ENCODE results near the gene AP1B1. TPM values are rescaled to one million over a fixed set of nuclear protein-coding genes. Genes with fewer than 3 reads are reported as not detected.

The AP1B1 gene
- total RNA-seq, 1 experiment from 2014 or later = 69.5 TPM

DNA sequence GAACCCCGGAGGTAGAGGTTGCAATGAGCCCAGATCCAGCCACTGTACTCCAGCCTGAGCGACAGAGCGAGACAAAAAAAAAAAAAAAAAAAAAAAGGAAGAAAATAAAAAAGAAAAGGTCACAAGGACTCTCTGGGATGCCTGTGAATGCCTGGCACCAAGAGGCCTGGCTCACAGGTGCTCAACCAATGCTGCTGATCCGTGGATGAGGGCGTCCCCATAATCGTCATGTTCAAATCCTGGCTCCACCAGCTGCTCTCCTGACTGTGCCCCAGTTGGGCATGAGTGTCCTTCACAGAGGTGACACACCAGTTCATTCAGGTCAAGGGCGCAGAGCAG, 82.6 kb downstream of the AP1B1 start:
- intact Hi-C loops (cut with micrococcal nuclease) = loop anchor here (1.0 to 10.0 kb wide), 3 partner anchors 38 to 79 kb away; partner anchors contain the start of gene AP1B1
- no peak for DNase-seq (ENCODE audit: unreplicated experiment)
- TF ChIP-seq, protein P1, sequence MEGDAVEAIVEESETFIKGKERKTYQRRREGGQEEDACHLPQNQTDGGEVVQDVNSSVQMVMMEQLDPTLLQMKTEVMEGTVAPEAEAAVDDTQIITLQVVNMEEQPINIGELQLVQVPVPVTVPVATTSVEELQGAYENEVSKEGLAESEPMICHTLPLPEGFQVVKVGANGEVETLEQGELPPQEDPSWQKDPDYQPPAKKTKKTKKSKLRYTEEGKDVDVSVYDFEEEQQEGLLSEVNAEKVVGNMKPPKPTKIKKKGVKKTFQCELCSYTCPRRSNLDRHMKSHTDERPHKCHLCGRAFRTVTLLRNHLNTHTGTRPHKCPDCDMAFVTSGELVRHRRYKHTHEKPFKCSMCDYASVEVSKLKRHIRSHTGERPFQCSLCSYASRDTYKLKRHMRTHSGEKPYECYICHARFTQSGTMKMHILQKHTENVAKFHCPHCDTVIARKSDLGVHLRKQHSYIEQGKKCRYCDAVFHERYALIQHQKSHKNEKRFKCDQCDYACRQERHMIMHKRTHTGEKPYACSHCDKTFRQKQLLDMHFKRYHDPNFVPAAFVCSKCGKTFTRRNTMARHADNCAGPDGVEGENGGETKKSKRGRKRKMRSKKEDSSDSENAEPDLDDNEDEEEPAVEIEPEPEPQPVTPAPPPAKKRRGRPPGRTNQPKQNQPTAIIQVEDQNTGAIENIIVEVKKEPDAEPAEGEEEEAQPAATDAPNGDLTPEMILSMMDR (IDR thresholded peaks at IDR 0.05; ENCODE audit: unreplicated experiment) = no peak
- H3K36me3 Mint-ChIP-seq (ENCODE audit: insufficient read depth, unreplicated experiment) = peaks cover 10% of the 10 kb centered on the region
- no peak overlapping the region for H3K27ac Mint-ChIP-seq (ENCODE audit: low read depth, unreplicated experiment)
- peak overlapping the region; percentile 88 for H3K4me3 Mint-ChIP-seq (ENCODE audit: unreplicated experiment)
- ChIA-PET CTCF (interaction anchor here (0.5 to 1.4 kb wide), 6 partner anchors 8 to 68 kb away, joined by 3 to 7 read pairs (median 4); no protein-coding TSS in a partner anchor), POLR2A (interaction anchor here (0.7 to 3.1 kb wide), 10 partner anchors 11 to 83 kb away, joined by 3 to 10 read pairs (median 4); partner anchors contain the start of genes AP1B1 and EWSR1)
- H3K4me1 Mint-ChIP-seq (ENCODE audit: insufficient read depth, unreplicated experiment) = peaks cover 19% of the 10 kb centered on the region
- no TSS peak for BruUV-seq (replicated peaks)
- no peaks in the 10 kb centered on the region for H3K9me3 Mint-ChIP-seq (ENCODE audit: unreplicated experiment)
- no peaks in the 10 kb centered on the region for H3K27me3 Mint-ChIP-seq (ENCODE audit: insufficient read depth, unreplicated experiment)

DNA sequence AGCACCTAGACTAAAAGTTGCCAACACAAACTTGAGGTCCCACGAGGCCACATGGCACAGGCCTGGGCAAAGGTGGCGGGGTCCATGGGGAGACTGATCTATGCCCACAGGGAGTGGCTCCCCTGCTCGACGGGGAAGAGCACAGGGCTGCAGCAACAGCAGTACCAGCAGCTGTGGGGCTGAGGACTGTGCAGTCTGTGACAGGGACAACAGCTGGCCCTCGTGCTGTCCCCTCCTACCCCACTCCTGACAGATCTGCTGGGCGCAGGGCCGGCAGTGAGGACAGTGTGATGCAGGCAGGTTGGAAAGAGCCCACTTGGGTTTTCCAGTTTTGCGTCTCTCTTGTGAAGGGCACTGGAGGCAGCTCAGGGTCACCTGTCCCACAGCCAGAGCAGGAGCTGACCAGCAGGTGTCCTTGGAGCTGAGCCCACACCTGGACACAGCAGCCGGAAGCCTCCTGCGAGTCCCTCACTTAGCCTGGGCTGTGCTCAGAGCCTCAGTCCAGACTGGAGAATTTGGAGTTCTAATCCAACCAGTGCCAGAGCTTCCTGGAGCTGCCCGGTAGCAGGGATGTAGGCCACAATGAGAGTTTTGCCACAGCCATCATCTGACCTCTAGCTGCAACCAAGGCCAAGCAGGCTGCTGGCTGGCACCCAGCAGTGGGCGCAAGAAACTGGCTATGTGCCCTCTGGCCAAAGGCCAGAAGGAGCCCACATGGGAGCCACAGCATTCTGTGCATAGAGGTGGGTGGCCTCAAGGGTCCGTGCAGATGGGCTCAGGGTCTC, 85.5 kb downstream of the AP1B1 start:
- TF ChIP-seq, protein P1 (IDR thresholded peaks at IDR 0.05; ENCODE audit: unreplicated experiment) = no peak
- CTCF ChIA-PET = interaction anchor here (1.2 kb wide), 1 partner anchor 56 kb away, joined by 3 read pairs; no protein-coding TSS in a partner anchor
- Mint-ChIP-seq H3K4me1 (ENCODE audit: insufficient read depth, unreplicated experiment) (peaks cover 7% of the 10 kb centered on the region), H3K4me3 (ENCODE audit: unreplicated experiment) (no peak overlapping the region), H3K9me3 (ENCODE audit: unreplicated experiment) (no peaks in the 10 kb centered on the region), H3K27ac (ENCODE audit: low read depth, unreplicated experiment) (no peak overlapping the region), H3K27me3 (ENCODE audit: insufficient read depth, unreplicated experiment) (no peaks in the 10 kb centered on the region), H3K36me3 (ENCODE audit: insufficient read depth, unreplicated experiment) (peaks cover 33% of the 10 kb centered on the region)
- no TSS peak for BruUV-seq (replicated peaks)
- DNase-seq (ENCODE audit: unreplicated experiment) = peak; percentile 23
- POLR2A ChIA-PET = interaction anchor here (0.6 to 1.0 kb wide), 2 partner anchors 10 to 41 kb away, joined by 3 to 4 read pairs; no protein-coding TSS in a partner anchor
- intact Hi-C loops (cut with micrococcal nuclease) = loop anchor here (10.0 kb wide), 1 partner anchor 82 kb away; the partner anchor contains the start of gene AP1B1

DNA sequence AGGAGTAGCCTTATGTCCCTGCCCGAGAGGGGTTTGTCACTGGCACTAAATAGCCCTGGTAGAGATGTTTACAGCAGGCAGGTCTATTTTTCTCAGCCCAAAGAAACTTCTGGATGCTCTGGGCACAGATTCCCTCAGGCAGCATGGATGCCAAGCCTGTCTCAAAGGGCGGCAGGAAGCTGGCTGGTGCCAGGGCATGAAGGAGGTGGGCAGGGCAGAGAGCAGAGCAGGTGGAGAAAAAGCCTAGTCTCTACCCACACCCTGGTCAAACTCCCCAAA, 86.0 kb downstream of the AP1B1 start:
- no peaks in the 10 kb centered on the region for H3K27me3 Mint-ChIP-seq (ENCODE audit: insufficient read depth, unreplicated experiment)
- no peaks in the 10 kb centered on the region for H3K9me3 Mint-ChIP-seq (ENCODE audit: unreplicated experiment)
- no TSS peak for BruUV-seq (replicated peaks)
- no peak overlapping the region for H3K4me3 Mint-ChIP-seq (ENCODE audit: unreplicated experiment)
- H3K27ac Mint-ChIP-seq (ENCODE audit: low read depth, unreplicated experiment) = no peak overlapping the region
- intact Hi-C loops (cut with micrococcal nuclease) = loop anchor here (10.0 kb wide), 1 partner anchor 82 kb away; the partner anchor contains the start of gene AP1B1
- ChIA-PET POLR2A (no interaction called here), CTCF (no interaction called here)
- no peak for DNase-seq (ENCODE audit: unreplicated experiment)
- TF ChIP-seq, protein P1 (IDR thresholded peaks at IDR 0.05; ENCODE audit: unreplicated experiment) = no peak
- peaks cover 7% of the 10 kb centered on the region for H3K4me1 Mint-ChIP-seq (ENCODE audit: insufficient read depth, unreplicated experiment)
- H3K36me3 Mint-ChIP-seq (ENCODE audit: insufficient read depth, unreplicated experiment) = peaks cover 38% of the 10 kb centered on the region

DNA sequence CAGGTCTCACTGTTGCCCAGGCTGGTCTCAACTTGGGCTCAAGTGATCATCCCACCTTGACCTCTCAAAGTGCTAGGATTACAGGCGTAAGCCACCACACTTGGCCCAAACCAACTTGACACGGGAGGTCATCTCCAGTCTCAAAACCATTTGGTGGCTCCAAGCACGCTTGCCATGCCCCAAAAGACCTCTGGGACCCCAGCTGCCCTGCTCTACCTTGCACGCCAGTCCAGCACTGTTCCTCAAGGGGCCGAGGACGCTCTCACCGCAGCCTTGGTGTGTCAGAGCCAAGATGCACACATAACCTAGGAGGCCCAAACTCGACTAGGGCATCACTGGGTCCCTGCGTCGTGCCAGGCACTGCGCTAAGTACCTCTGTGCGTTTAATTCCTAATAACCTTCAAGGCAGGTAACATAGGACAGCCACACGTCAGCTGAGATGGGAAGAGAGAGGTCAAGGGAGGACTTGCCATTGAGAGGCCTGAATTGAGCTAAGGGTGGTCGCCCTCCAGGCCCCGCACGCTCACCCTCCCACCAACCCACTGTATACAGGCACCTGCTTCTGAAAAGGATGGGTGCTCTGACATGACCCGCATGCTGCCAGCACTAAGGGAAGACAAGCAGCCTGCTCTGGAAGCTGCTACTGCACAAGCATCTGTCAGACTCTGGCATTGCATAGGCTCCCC, 86.5 kb downstream of the AP1B1 start:
- ChIA-PET CTCF (interaction anchor here (0.7 kb wide), 1 partner anchor 293 kb away, joined by 5 read pairs; no protein-coding TSS in a partner anchor), POLR2A (interaction anchor here (0.7 to 1.6 kb wide), 4 partner anchors 11 to 759 kb away, joined by 3 to 5 read pairs (median 4); partner anchors contain the start of gene AP1B1)
- intact Hi-C loops (cut with micrococcal nuclease) = loop anchor here (10.0 kb wide), 1 partner anchor 83 kb away; the partner anchor contains the start of gene AP1B1
- H3K27me3 Mint-ChIP-seq (ENCODE audit: insufficient read depth, unreplicated experiment) = no peaks in the 10 kb centered on the region
- H3K27ac Mint-ChIP-seq (ENCODE audit: low read depth, unreplicated experiment) = no peak overlapping the region
- no peaks in the 10 kb centered on the region for H3K9me3 Mint-ChIP-seq (ENCODE audit: unreplicated experiment)
- peaks cover 43% of the 10 kb centered on the region for H3K36me3 Mint-ChIP-seq (ENCODE audit: insufficient read depth, unreplicated experiment)
- TF ChIP-seq, protein P1 (IDR thresholded peaks at IDR 0.05; ENCODE audit: unreplicated experiment) = no peak
- peaks cover 7% of the 10 kb centered on the region for H3K4me1 Mint-ChIP-seq (ENCODE audit: insufficient read depth, unreplicated experiment)
- DNase-seq (ENCODE audit: unreplicated experiment) = no peak
- BruUV-seq (replicated peaks) = no TSS peak
- H3K4me3 Mint-ChIP-seq (ENCODE audit: unreplicated experiment) = no peak overlapping the region

All from MCF 10A (cell line).